ENCODE results near the gene COL6A3. TPM values are rescaled to one million over a fixed set of nuclear protein-coding genes. Genes with fewer than 3 reads are reported as not detected.

Gene COL6A3
- total and polyA plus RNA-seq, 2 donors (not counting 1 experiment from before 2014, with no cell fraction given) = 316 to 1,525 TPM

GRCh38 chr2:237351046-237351445, 62.9 kb downstream of the COL6A3 start:
- H3K4me1 ChIP-seq (ENCODE audit: control insufficient read depth, extremely low read depth, insufficient read depth, low read length) = no peaks in the 10 kb centered on the region
- H3K27ac ChIP-seq (ENCODE audit: insufficient read depth, low read length) = no peak overlapping the region
- H4K20me1 ChIP-seq (ENCODE audit: control insufficient read depth, extremely low read depth, insufficient read depth, low read length) = no peaks in the 10 kb centered on the region
- DNase-seq (ENCODE audit: low read depth in 2 of 2) = no peak
- H3K4me3 ChIP-seq (replicated peaks in 1 of 4; ENCODE audit: control extremely low read depth in 1 of 4, insufficient read depth in 1 of 4, low read depth in 3 of 4, low read length in 4 of 4) = no peak overlapping the region
- H3K36me3 ChIP-seq (ENCODE audit: control insufficient read depth, insufficient read depth, low read length) = peaks cover 64% of the 10 kb centered on the region
- no peaks in the 10 kb centered on the region for H3K9me3 ChIP-seq (ENCODE audit: control insufficient read depth, insufficient read depth, low read depth, low read length)
- H3K4me2 ChIP-seq (ENCODE audit: extremely low read depth, insufficient read depth, low read length) = no peak overlapping the region
- peaks cover 1% of the 10 kb centered on the region for H3K79me2 ChIP-seq (ENCODE audit: control insufficient read depth, insufficient read depth, low read length)
- H3K27me3 ChIP-seq (ENCODE audit: control insufficient read depth, insufficient read depth, low read length) = no peaks in the 10 kb centered on the region
- TF ChIP-seq CTCF (conservative IDR thresholded peaks at IDR 0.05 in 1 of 2, IDR thresholded peaks at IDR 0.05 in 1 of 2; ENCODE audit: low read depth in 1 of 2, low read length in 2 of 2) = no peak
- TF ChIP-seq EZH2 (IDR thresholded peaks at IDR 0.05; ENCODE audit: low read length, missing control alignments) = no peak
- no peak overlapping the region for H2AFZ ChIP-seq (ENCODE audit: low read length)
- no peak overlapping the region for H3K9ac ChIP-seq (ENCODE audit: insufficient read depth, low read length)

GRCh38 chr2:237350597-237350996, 63.4 kb downstream of the COL6A3 start:
- no peak overlapping the region for H3K9ac ChIP-seq (ENCODE audit: insufficient read depth, low read length)
- no peak overlapping the region for H2AFZ ChIP-seq (ENCODE audit: low read length)
- H3K27me3 ChIP-seq (ENCODE audit: control insufficient read depth, insufficient read depth, low read length) = no peaks in the 10 kb centered on the region
- H3K4me3 ChIP-seq (replicated peaks in 1 of 4; ENCODE audit: control extremely low read depth in 1 of 4, insufficient read depth in 1 of 4, low read depth in 3 of 4, low read length in 4 of 4) = no peak overlapping the region
- TF ChIP-seq EZH2 (IDR thresholded peaks at IDR 0.05; ENCODE audit: low read length, missing control alignments) = no peak
- H3K4me1 ChIP-seq (ENCODE audit: control insufficient read depth, extremely low read depth, insufficient read depth, low read length) = no peaks in the 10 kb centered on the region
- no peak for DNase-seq (ENCODE audit: low read depth in 2 of 2)
- H3K4me2 ChIP-seq (ENCODE audit: extremely low read depth, insufficient read depth, low read length) = no peak overlapping the region
- peaks cover 1% of the 10 kb centered on the region for H3K79me2 ChIP-seq (ENCODE audit: control insufficient read depth, insufficient read depth, low read length)
- H3K36me3 ChIP-seq (ENCODE audit: control insufficient read depth, insufficient read depth, low read length) = peaks cover 61% of the 10 kb centered on the region
- H4K20me1 ChIP-seq (ENCODE audit: control insufficient read depth, extremely low read depth, insufficient read depth, low read length) = no peaks in the 10 kb centered on the region
- H3K9me3 ChIP-seq (ENCODE audit: control insufficient read depth, insufficient read depth, low read depth, low read length) = no peaks in the 10 kb centered on the region
- H3K27ac ChIP-seq (ENCODE audit: insufficient read depth, low read length) = no peak overlapping the region

GRCh38 chr2:237350070-237350469, 63.9 kb downstream of the COL6A3 start:
- no peak overlapping the region for H3K27ac ChIP-seq (ENCODE audit: insufficient read depth, low read length)
- no peak overlapping the region for H3K4me3 ChIP-seq (replicated peaks in 1 of 4; ENCODE audit: control extremely low read depth in 1 of 4, insufficient read depth in 1 of 4, low read depth in 3 of 4, low read length in 4 of 4)
- no peaks in the 10 kb centered on the region for H4K20me1 ChIP-seq (ENCODE audit: control insufficient read depth, extremely low read depth, insufficient read depth, low read length)
- no peaks in the 10 kb centered on the region for H3K4me1 ChIP-seq (ENCODE audit: control insufficient read depth, extremely low read depth, insufficient read depth, low read length)
- H3K36me3 ChIP-seq (ENCODE audit: control insufficient read depth, insufficient read depth, low read length) = peaks cover 62% of the 10 kb centered on the region
- H3K79me2 ChIP-seq (ENCODE audit: control insufficient read depth, insufficient read depth, low read length) = peaks cover 3% of the 10 kb centered on the region
- no peak overlapping the region for H3K4me2 ChIP-seq (ENCODE audit: extremely low read depth, insufficient read depth, low read length)
- no peaks in the 10 kb centered on the region for H3K27me3 ChIP-seq (ENCODE audit: control insufficient read depth, insufficient read depth, low read length)
- no peak overlapping the region for H2AFZ ChIP-seq (ENCODE audit: low read length)
- no peak overlapping the region for H3K9ac ChIP-seq (ENCODE audit: insufficient read depth, low read length)
- no peak for DNase-seq (ENCODE audit: low read depth in 2 of 2)
- no peaks in the 10 kb centered on the region for H3K9me3 ChIP-seq (ENCODE audit: control insufficient read depth, insufficient read depth, low read depth, low read length)
- no peak for TF ChIP-seq EZH2 (IDR thresholded peaks at IDR 0.05; ENCODE audit: low read length, missing control alignments)
- TF ChIP-seq CTCF (conservative IDR thresholded peaks at IDR 0.05 in 1 of 2, IDR thresholded peaks at IDR 0.05 in 1 of 2; ENCODE audit: low read depth in 1 of 2, low read length in 2 of 2) = no peak
